ENCODE data around the gene KEL.

The KEL gene

GRCh38 chr7:142901426-142902259 is 60.5 kb downstream of the KEL start:
- in situ Hi-C loops (cut with MboI; ENCODE audit: low sequenced_read_pairs): no loop called here

DNA sequence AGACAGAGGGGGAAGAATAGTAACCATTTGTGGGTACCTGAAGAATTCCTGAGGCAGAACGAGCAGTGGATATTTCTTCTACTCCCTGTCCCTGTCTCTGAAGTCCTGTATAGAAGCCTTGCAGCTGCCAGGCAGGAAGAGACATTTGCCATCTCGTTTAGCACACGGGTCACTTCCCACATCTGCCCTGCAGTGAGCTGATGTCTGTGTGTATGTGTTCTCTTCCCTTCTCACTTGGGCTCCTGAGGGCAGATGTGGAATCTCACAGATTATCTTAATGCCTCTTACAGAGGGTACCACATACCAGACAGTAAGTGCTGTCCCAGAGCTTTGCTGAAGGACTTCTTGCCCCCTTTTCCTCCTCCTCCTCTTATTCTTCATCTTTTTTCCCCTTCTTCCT is 62.5 kb downstream of the KEL start:
- in situ Hi-C loops (cut with MboI; ENCODE audit: low sequenced_read_pairs): no loop called here

- in situ Hi-C loops (cut with MboI; ENCODE audit: low sequenced_read_pairs): no loop called here
Measured at GRCh38 chr7:142898377-142899170, 63.6 kb downstream of the KEL start.

- in situ Hi-C loops (cut with MboI; ENCODE audit: low sequenced_read_pairs): no loop called here
Measured at GRCh38 chr7:142897691-142898090, 64.5 kb downstream of the KEL start.

DNA sequence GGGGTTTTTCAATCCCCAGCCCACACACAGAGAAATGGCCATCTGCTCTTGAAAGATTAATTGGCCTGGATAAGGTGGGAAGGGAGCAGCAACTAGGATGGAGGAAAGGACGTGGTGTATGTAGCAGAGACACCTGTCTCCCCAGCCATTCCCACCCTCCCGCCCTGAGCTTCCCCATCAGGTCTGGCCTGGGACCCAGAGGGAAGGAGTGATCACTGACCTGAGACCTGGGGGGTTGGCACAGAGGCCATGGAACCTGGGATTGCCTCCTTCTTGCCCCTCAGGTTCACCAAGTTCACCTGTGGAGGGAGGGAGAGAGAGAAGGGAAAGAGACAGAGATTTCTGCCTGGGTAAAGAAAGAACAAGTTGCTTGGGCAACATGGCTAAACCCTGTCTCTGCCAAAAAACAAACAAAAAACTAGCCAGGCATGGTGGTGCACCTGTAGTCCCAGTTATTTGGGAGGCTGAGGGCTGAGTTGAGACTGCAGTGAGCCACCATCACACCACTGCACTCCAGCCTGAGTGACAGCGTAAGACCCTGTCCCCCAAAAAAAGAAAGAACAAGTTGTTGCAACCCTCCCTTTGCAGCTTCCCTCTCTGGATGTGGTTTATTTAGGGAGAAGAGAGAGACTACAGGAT is 65.3 kb downstream of the KEL start:
- in situ Hi-C loops (cut with MboI; ENCODE audit: low sequenced_read_pairs): no loop called here

DNA sequence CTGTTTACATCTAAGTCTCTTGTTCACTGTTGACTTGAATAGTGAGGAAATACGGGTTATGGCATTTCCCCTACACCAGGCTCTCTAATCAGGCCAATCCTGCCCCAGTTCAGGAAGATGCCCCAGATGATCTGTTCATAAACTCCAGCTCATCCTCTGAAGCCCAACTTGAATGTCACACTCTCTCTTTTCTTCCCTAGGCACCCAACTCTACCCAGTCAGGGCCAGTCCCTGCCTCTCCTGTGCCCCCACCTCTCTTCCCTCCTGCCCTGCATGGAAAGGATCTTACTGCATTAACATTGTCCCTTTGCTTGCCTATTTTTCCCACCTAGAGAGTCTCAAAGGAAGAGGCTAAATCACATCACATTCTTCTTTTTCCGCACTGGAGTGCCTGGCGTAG is 66.0 kb downstream of the KEL start:
- in situ Hi-C loops (cut with MboI; ENCODE audit: low sequenced_read_pairs): no loop called here

GRCh38 chr7:142894985-142895593 is 67.1 kb downstream of the KEL start:
- in situ Hi-C loops (cut with MboI; ENCODE audit: low sequenced_read_pairs): no loop called here

- in situ Hi-C loops (cut with MboI; ENCODE audit: low sequenced_read_pairs): no loop called here
Measured at GRCh38 chr7:142894112-142894984, 67.8 kb downstream of the KEL start.

DNA sequence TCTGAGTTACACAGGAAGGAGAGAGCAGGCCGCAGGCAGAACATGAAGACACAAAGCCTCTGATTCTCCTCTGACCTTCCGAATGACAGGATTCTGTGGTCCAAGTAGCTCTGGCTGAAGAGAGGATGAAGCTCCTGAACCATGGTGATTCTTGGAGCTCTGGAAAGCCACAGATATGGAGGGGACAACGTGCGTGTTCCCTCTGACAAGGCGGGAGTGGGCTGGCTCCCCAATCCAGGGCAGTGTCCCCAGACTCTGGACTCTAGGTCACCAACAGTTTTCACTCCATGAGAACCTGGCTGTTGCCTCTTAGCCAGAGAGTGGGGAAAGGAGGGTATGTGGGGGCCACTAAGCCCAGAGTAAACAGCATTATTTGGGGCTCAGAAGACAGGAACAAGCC is 69.2 kb downstream of the KEL start:
- in situ Hi-C loops (cut with MboI; ENCODE audit: low sequenced_read_pairs): no loop called here

GRCh38 chr7:142891490-142892082 is 70.6 kb downstream of the KEL start:
- in situ Hi-C loops (cut with MboI; ENCODE audit: low sequenced_read_pairs): no loop called here

Measured in HL-60/S4 treated with phorbol 12-myristate 13-acetate at 8.2 ng/mL for 4 days and 3 days (cell line).